Left ventricle myocardium inferior (tissue), 1 donor: ENCODE results near the gene ZNF414. TPM values are rescaled to one million over a fixed set of nuclear protein-coding genes. Genes with fewer than 3 reads are reported as not detected.
A peak's percentile ranks its signal among the peaks of the same experiment; 100 is the strongest.

ENCODE experiments used
- DNase-seq: peaks from one replicate; pipeline ENCODE4 v3.0.0-alpha.2; 2020
- H3K27ac ChIP-seq: fragments of 200-600 bp; replicated peaks from 2 replicates; pipeline ENCODE4 v1.8.0; 2021
- H3K27me3 ChIP-seq: fragments of 200-600 bp; 2 replicates; pipeline ENCODE4 v1.8.0; 2021; ENCODE audit warnings: low read depth
- H3K36me3 ChIP-seq: fragments of 200-600 bp; 2 replicates; pipeline ENCODE4 v1.8.0; 2021
- H3K4me1 ChIP-seq: fragments of 200-600 bp; 2 replicates; pipeline ENCODE4 v1.8.0; 2021
- H3K4me3 ChIP-seq: fragments of 200-600 bp; 2 replicates; pipeline ENCODE4 v1.8.0; 2021; ENCODE audit warnings: mild to moderate bottlenecking, moderate library complexity
- H3K9me3 ChIP-seq: fragments of 200-600 bp; replicated peaks from 2 replicates; pipeline ENCODE4 v1.8.0; 2021
- CTCF ChIP-seq: fragments of 200-600 bp; IDR thresholded peaks from 2 replicates; pipeline ENCODE4 v1.8.0; 2021; ENCODE audit warnings: antibody characterized with exemption, mild to moderate bottlenecking, borderline replicate concordance
- intact Hi-C: fragments of 100-400 bp; cut with micrococcal nuclease; formaldehyde crosslinking; loops from one replicate; pipeline ENCODE4 v1.11.0; 2022
- total RNA-seq: library from RNA; stranded (reverse); fragmentation: NEBNext Ultra II Directional; extraction: Animal tissue kit (Norgen Biotek cat#: 25700); gene quantifications from one replicate; pipeline ENCODE4 v1.2.1, GENCODE V29; 2021
- donor health status: DM: no; HTN: yes; CAD: no; lungs with severe emphysema.

ZNF414 gene
- total RNA-seq, 1 donor from 2014 or later, result 17.0 TPM

GRCh38 chr19:8490395-8490760 lies 23.6 kb downstream of the ZNF414 start:
- Histone ChIP-seq H3K36me3 (peaks cover 44% of the 10 kb centered on the region), H3K27me3 (no peaks in the 10 kb centered on the region), H3K4me3 (no peak overlapping the region), H3K4me1 (no peaks in the 10 kb centered on the region), H3K27ac (no peak overlapping the region), H3K9me3 (no peaks in the 10 kb centered on the region)
- no peak for TF ChIP-seq CTCF
- intact Hi-C loops, result no loop called here
- no peak for DNase-seq

GRCh38 chr19:8489561-8490394 lies 24.2 kb downstream of the ZNF414 start:
- no peak overlapping the region for H3K27ac ChIP-seq
- H3K36me3 ChIP-seq, result peaks cover 50% of the 10 kb centered on the region
- H3K27me3 ChIP-seq, result no peaks in the 10 kb centered on the region
- H3K4me1 ChIP-seq, result no peaks in the 10 kb centered on the region
- H3K9me3 ChIP-seq, result no peaks in the 10 kb centered on the region
- no peak for DNase-seq
- no peak for TF ChIP-seq CTCF
- no peak overlapping the region for H3K4me3 ChIP-seq
- intact Hi-C loops, result no loop called here

GRCh38 chr19:8488365-8488764 lies 25.6 kb downstream of the ZNF414 start:
- Histone ChIP-seq H3K27me3 (no peaks in the 10 kb centered on the region), H3K4me1 (peaks cover 7% of the 10 kb centered on the region), H3K36me3 (peaks cover 63% of the 10 kb centered on the region), H3K9me3 (no peaks in the 10 kb centered on the region), H3K27ac (no peak overlapping the region), H3K4me3 (no peak overlapping the region)
- intact Hi-C loops, result no loop called here
- no peak for TF ChIP-seq CTCF
- no peak for DNase-seq

- no peak overlapping the region for H3K4me3 ChIP-seq
- H3K9me3 ChIP-seq, result no peaks in the 10 kb centered on the region
- peaks cover 71% of the 10 kb centered on the region for H3K36me3 ChIP-seq
- H3K27me3 ChIP-seq, result no peaks in the 10 kb centered on the region
- intact Hi-C loops, result no loop called here
- DNase-seq, result no peak
- peak overlapping the region; percentile 45 for H3K27ac ChIP-seq
- no peak for TF ChIP-seq CTCF
- H3K4me1 ChIP-seq, result peaks cover 17% of the 10 kb centered on the region
Measured at GRCh38 chr19:8487137-8487851, 26.7 kb downstream of the ZNF414 start.

GRCh38 chr19:8486661-8487136 lies 27.3 kb downstream of the ZNF414 start:
- Histone ChIP-seq H3K4me3 (no peak overlapping the region), H3K36me3 (peaks cover 71% of the 10 kb centered on the region), H3K27ac (peak overlapping the region; percentile 45), H3K27me3 (no peaks in the 10 kb centered on the region), H3K4me1 (peaks cover 23% of the 10 kb centered on the region), H3K9me3 (no peaks in the 10 kb centered on the region)
- intact Hi-C loops, result no loop called here
- no peak for DNase-seq
- TF ChIP-seq CTCF, result no peak
